HG03097 (cell line): ENCODE measurements around the gene TMEM145.
"Not testable (repeated sequence)": the region's sequence is repeated elsewhere in the genome, so short reads cannot be mapped to it uniquely, and the experiment has no call there.

Experiments
- ATAC-seq: cut with Tn5 transposase; IDR thresholded peaks from one replicate; pipeline ENCODE4 v1.9.1; 2021; ENCODE audit not compliant: unreplicated experiment, low FRiP score

Gene TMEM145

GRCh38 chr19:42312370-42312769 is 739 bp upstream of the TMEM145 start:
- no peak for ATAC-seq

- no peak for ATAC-seq
Observed at GRCh38 chr19:42313840-42314755, 989 bp downstream of the TMEM145 start.

DNA sequence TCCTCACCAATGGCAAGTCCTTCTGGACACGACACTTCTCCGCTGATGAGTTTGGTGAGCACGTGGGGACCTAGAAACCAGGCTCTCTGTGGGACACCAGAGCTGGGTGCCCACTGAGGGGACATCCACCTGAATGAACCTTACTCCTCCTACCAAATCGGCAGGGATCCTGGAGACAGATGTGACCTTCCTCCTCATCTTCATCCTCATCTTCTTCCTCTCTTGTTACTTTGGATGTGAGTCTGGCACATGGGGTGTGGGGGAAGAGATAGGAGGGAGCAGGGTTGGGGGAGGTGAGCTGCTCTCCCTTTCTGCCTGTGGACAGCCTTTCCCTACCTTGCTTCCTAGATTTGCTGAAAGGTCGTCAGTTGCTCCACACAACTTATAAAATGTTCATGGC is 1.9 kb downstream of the TMEM145 start:
- no peak for ATAC-seq

DNA sequence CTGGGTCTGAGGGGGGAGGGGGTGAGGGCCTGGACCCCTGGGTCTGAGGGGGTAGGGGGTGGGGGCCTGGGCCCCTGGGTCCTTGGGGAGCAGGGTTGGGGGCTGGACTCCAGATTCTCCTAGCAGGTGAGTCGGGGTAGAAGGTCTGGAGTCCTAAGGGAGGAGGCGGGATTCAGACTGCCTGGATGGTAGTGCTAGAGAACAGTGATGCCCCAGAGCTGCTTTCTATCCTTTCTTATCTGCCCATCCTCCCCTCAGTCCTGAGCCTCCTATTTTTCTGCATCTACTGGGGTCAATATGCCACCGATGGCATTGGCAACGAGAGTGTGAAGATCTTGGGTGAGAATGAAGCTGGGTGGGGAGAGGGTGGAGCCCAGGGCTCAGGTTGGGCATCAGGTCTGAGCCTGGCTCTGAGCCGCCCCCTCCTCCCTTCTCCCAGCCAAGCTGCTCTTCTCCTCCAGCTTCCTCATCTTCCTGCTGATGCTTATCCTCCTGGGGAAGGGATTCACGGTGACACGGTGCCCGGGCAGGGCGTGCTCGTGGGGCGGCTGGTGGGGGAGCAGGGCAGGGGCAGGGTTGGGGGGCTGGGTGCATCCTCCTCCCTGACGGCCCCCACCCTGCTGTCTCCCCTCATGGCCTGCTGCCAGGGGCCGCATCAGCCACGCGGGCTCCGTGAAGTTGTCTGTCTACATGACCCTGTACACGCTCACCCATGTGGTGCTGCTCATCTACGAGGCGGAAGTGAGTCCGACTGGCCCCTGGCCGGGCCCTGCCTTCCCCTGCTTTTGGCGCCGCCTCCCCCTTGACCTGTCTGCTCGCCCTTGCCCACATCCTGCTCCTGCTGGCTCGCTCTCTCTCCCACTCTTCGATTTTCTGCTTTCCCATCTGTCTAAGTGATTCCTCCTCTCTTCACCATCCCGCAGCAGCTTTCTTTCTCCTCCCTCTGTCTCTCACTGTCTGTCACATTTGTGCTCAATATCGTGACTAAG is 3.4 kb downstream of the TMEM145 start:
- no peak for ATAC-seq

- no peak for ATAC-seq
Observed at GRCh38 chr19:42317535-42317934, 4.4 kb downstream of the TMEM145 start.

DNA sequence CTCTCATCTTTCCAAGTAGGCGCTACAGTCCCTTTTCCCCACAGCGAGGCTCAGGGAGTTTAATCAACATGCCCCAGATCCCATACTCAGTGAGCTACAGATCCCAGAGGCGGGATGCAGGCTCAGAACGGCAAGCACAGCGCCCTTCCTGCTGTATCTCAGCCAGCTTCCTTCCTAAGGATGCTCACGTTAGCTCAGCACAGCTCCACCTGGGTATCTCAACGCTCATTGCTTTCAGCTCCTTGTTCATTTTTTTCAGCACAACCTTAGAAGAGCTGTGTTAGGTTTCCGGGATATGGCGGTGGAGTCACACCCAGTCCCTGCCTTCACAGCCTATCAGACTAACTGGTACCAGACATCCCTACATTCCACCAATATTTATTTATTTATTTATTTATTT is 9.2 kb downstream of the TMEM145 start:
- ATAC-seq, result no peak

GRCh38 chr19:42323473-42323851 is 10.4 kb downstream of the TMEM145 start:
- no peak for ATAC-seq

DNA sequence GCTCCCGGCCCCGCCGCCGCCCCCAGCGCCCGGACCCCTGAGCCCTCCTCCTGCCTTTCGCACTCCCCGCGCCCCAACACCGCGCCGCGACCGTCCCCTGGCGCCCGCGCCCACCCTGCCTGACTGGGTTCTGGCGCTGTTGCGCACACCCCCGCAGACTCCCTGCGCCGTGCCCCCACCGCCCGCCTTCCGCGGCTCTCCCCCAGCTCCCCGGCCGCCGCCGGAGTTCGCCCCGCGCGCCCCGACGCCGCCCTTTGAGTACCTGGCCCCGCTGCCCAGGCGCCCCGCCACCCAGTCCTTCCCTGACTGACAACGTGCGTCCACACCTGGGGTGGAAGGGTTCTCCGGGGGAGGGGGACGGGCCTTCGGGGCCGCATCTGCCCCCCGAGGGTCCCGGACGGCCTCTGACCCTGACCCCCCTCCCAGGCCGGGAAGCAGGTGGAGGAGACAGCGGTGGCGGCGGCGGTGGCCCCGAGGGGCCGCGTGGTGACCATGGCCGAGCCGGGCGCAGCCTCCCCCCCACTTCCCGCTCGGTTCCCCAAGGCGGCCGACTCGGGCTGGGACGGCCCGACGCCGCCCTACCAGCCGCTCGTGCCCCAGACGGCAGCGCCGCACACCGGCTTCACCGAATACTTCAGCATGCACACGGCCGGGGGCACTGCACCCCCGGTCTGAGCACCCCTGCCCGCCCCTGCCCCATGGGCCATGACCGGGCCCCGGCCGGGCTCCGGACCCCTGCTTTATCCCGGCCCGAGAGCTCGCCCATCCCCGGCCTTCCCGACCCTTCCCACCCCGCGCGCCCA is 10.9 kb downstream of the TMEM145 start:
- no peak for ATAC-seq

DNA sequence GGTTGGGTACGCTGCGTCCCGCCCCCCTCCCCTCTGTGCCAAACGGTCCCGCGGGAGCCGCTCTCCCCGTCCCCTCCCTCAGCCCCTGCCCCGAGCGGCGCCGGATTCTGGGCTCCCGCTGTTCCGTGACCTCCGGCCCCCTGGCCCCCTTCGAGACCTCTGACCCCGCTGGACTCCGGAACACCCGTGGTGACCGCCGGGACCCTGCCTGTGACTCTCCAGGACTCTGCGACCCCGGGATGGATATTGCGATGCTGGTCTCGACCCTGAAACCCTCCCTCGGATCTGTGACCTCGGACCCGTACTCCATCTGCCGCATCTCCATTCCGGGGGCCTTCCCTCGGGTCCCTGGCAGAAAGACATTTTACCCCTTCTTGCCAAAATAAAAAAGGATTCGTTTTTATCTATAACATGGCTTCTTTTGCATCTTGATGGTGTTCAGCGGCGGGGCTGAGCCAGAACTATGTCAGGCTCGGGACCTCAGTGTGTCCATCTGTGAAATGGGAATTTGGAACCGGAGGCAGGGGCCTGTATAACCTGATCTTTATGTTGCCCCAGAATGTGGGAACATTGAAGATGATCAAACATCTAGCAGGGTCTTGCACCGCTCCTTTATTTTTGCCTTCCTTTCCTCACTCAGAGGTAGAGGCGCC is 11.7 kb downstream of the TMEM145 start:
- ATAC-seq, result no peak

DNA sequence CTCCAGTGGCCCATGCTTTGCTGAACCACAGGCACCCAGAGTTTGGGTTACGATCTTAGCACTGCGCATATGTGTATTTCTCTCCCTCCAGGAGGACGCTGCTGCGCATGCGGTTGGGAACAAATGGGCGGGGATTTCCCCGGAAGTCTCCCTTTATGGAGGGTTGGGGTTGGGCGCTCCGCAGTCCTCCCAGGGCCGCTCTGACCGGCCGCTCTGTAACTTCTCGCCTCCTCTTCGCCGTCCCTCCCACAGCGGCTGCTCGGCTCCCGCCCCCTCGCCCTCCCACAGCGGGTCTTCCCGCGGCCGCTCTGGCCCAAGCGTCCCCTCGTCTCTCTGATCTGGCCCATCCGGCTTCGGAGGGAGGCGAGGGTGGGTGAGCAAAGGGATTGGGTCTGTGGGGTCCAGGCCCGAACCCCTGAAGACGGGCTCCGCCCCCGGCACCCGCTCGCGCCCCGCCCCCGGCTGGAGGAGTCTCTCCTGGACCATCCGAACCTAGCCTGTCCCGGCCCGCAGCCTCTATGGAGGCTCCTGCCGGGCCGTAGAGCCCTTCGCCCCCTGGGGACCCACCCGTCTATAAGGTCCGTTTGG is 12.3 kb downstream of the TMEM145 start, which contains the start of gene MEGF8:
TSS of gene MEGF8 (plus strand) at position 328 of the 588 bp plus-strand sequence. CDS start 609 bp downstream, outside the sequence.
- peak; percentile 89 for ATAC-seq

GRCh38 chr19:42325896-42326771 is 13.0 kb downstream of the TMEM145 start:
- peak; percentile 5 for ATAC-seq

DNA sequence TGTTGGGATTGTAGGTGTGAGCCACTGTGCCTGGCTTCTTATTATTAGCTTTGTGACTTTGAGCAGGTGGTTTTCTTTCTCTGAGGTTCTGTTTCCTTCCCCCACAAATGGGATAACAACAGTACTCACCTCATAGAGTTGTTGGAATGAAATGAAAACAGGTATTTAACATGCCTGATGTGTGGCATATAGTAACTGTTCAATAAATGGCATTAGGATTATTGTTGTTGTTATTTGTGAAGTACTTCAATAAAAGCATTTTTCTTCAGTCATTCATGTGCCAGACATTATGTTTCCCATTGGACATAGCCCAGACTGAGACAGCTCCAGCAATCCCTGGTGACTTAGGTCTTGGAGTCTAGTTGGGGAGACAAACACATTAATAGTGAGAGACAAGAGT is 13.9 kb downstream of the TMEM145 start:
- ATAC-seq, result no peak

- no peak for ATAC-seq
Observed at GRCh38 chr19:42327381-42327780, 14.3 kb downstream of the TMEM145 start.

- ATAC-seq, result no peak
Observed at GRCh38 chr19:42328106-42328505, 15.0 kb downstream of the TMEM145 start.

GRCh38 chr19:42328854-42329253 is 15.7 kb downstream of the TMEM145 start:
- no peak for ATAC-seq

- ATAC-seq, result no peak
Observed at GRCh38 chr19:42330241-42330711, 17.2 kb downstream of the TMEM145 start.

GRCh38 chr19:42331333-42331732 is 18.2 kb downstream of the TMEM145 start:
- ATAC-seq, result not testable (repeated sequence)

GRCh38 chr19:42332059-42332458 is 18.9 kb downstream of the TMEM145 start:
- ATAC-seq, result no peak
